Measurements from ENCODE around the gene MOB3A.

- TF ChIP-seq CTCF (IDR thresholded peaks at IDR 0.05): no peak
- no peak for TF ChIP-seq POLR2A (IDR thresholded peaks at IDR 0.05)
Measured at GRCh38 chr19:2142173-2142829, 46.2 kb upstream of the MOB3A start.

Measured in body of pancreas (tissue), 4 donors.